ENCODE results near the gene ETV5. TPM values are rescaled to one million over a fixed set of nuclear protein-coding genes. Genes with fewer than 3 reads are reported as not detected.

Gene ETV5
- total and polyA plus RNA-seq, 2 of the 4 experiments (the other 2 are of a cell fraction) = 15.7 to 20.1 TPM

DNA sequence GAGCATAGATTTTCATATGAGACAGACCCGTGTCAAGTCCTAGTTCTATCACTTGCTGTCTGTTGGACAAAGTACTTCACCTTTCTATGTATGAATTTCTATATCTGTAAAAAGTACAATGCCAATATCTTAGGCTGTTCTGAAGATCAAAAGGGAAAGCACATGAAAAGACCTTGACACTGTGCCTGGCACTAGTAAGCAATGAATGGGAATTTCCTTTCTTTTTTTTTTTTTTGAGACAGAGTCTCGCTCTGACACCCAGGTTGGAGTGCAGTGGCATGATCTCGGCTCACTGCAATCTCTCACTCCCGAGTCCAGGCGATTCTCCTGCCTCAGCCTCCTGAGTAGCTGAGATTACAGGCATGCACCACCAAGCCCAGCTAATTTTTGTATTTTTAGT, 35.4 kb upstream of the ETV5 start:
- no CpG with 5 or more reads among the region's 5 CpGs for WGBS, 2 experiments (ENCODE audit: extremely low coverage in 2 of 2, insufficient read length in 1 of 2)
- CTCF ChIA-PET = no interaction called here

More for the DNA sequence above, 35.4 kb upstream of the ETV5 start:
- H2AFZ ChIP-seq (replicated peaks; ENCODE audit: low read length, poor library complexity) = no peak overlapping the region
- intact Hi-C loops (cut with micrococcal nuclease) = no loop called here
- H3K23ac ChIP-seq (ENCODE audit: low read depth, low read length) = no peak overlapping the region
- TF ChIP-seq, protein P1, sequence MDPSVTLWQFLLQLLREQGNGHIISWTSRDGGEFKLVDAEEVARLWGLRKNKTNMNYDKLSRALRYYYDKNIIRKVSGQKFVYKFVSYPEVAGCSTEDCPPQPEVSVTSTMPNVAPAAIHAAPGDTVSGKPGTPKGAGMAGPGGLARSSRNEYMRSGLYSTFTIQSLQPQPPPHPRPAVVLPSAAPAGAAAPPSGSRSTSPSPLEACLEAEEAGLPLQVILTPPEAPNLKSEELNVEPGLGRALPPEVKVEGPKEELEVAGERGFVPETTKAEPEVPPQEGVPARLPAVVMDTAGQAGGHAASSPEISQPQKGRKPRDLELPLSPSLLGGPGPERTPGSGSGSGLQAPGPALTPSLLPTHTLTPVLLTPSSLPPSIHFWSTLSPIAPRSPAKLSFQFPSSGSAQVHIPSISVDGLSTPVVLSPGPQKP (IDR thresholded peaks at IDR 0.05; ENCODE audit: borderline replicate concordance, low read depth, low read length) = no peak
- TF ChIP-seq MXI1 (IDR thresholded peaks at IDR 0.05; ENCODE audit: borderline replicate concordance, low read depth, low read length) = no peak
- no peak for TF ChIP-seq RAD21 (IDR thresholded peaks at IDR 0.05; ENCODE audit: low read length)
- no peak for TF ChIP-seq MAFK (IDR thresholded peaks at IDR 0.05; ENCODE audit: low read depth, low read length)
- TF ChIP-seq NFE2L2 (IDR thresholded peaks at IDR 0.05; ENCODE audit: low read depth, low read length) = no peak
- TF ChIP-seq BHLHE40 (IDR thresholded peaks at IDR 0.05; ENCODE audit: low read depth, low read length) = no peak
- no peak for TF ChIP-seq RFX5 (IDR thresholded peaks at IDR 0.05; ENCODE audit: low read depth, low read length)
- no peak for TF ChIP-seq FOS (IDR thresholded peaks at IDR 0.05; ENCODE audit: low read depth, low read length)
- no peak overlapping the region for H4K5ac ChIP-seq (ENCODE audit: low read depth, low read length)
- H2BK5ac ChIP-seq (ENCODE audit: low read depth, low read length, poor library complexity, severe bottlenecking) = no peak overlapping the region
- no peak overlapping the region for H2AK9ac ChIP-seq (replicated peaks; ENCODE audit: low read depth, low read length, poor library complexity)
- no peak overlapping the region for H2BK15ac ChIP-seq (ENCODE audit: low read depth, low read length)
- in situ Hi-C loops (cut with MboI; ENCODE audit: low sequenced_read_pairs) = no loop called here
- H4K91ac ChIP-seq (ENCODE audit: insufficient read depth, low read depth, low read length) = no peak overlapping the region
- no peak overlapping the region for H3K14ac ChIP-seq (replicated peaks; ENCODE audit: low read depth, low read length)
- no peaks in the 10 kb centered on the region for H3K79me1 ChIP-seq (ENCODE audit: low read depth in 1 of 2, low read length in 2 of 2)
- no peaks in the 10 kb centered on the region for H3K9me3 ChIP-seq (ENCODE audit: control insufficient read depth, insufficient read depth, low read length)
- no peak for DNase-seq
- H3K4ac ChIP-seq (ENCODE audit: low read depth, low read length) = no peak overlapping the region
- no peak overlapping the region for H3K4me3 ChIP-seq (ENCODE audit: insufficient read depth, low read depth, low read length)
- no peak overlapping the region for H2AK5ac ChIP-seq (ENCODE audit: low read depth, low read length)
- ATAC-seq (ENCODE audit: low read depth) = no peak
- H3K4me2 ChIP-seq (ENCODE audit: low read depth, low read length) = no peak overlapping the region
- no peak overlapping the region for H3K27ac ChIP-seq (ENCODE audit: insufficient read depth, low read length)
- H3K56ac ChIP-seq (ENCODE audit: extremely low read depth, insufficient read depth, low read length) = no peak overlapping the region
- POLR2A ChIA-PET (ENCODE audit: unreplicated experiment) = no interaction called here
- no peaks in the 10 kb centered on the region for H4K20me1 ChIP-seq (ENCODE audit: insufficient read depth, low read length)
- peaks cover 17% of the 10 kb centered on the region for H3K27me3 ChIP-seq (ENCODE audit: control insufficient read depth, insufficient read depth, low read length)
- H2BK120ac ChIP-seq (ENCODE audit: low read depth, low read length) = no peak overlapping the region
- no peaks in the 10 kb centered on the region for H3K9me1 ChIP-seq (ENCODE audit: insufficient read depth, low read length)
- no TSS peak for BruUV-seq (replicated peaks)
- H3K18ac ChIP-seq (ENCODE audit: low read depth, low read length) = no peak overlapping the region
- H4K8ac ChIP-seq (ENCODE audit: low read depth in 2 of 2, low read length in 2 of 2) = no peak overlapping the region
- dilution Hi-C loops (cut with HindIII; ENCODE audit: low sequenced_read_pairs, unreplicated experiment) = no loop called here
- no peaks in the 10 kb centered on the region for H3K4me1 ChIP-seq (ENCODE audit: control insufficient read depth, insufficient read depth, low read length)
- no peak overlapping the region for H2BK20ac ChIP-seq (ENCODE audit: low read depth, low read length)
- H3K36me3 ChIP-seq (ENCODE audit: control insufficient read depth, insufficient read depth, low read length) = no peaks in the 10 kb centered on the region
- no peak overlapping the region for H3K9ac ChIP-seq (ENCODE audit: low read depth, low read length)

All from IMR-90 (cell line).